Activated naive CD4-positive, alpha-beta T cell treated with anti-CD3 and anti-CD28 coated beads, Interleukin-2, amount 50 U/mL, for 24 hours (primary cell): ENCODE results near the gene GPT2.

ENCODE experiments used
- H3K27ac Mint-ChIP-seq: one replicate; pipeline ENCODE4 v1.8.0; 2021; ENCODE audit warnings: mild to moderate bottlenecking, mixed read lengths
- H3K27me3 Mint-ChIP-seq: one replicate; pipeline ENCODE4 v1.8.0; 2021; ENCODE audit warnings: mixed read lengths
- H3K36me3 Mint-ChIP-seq: one replicate; pipeline ENCODE4 v1.8.0; 2021; ENCODE audit warnings: mixed read lengths
- H3K4me1 Mint-ChIP-seq: one replicate; pipeline ENCODE4 v1.8.0; 2021; ENCODE audit warnings: mixed read lengths
- H3K4me3 Mint-ChIP-seq: one replicate; pipeline ENCODE4 v1.8.0; 2021; ENCODE audit warnings: mild to moderate bottlenecking, mixed read lengths
- H3K9me3 Mint-ChIP-seq: one replicate; pipeline ENCODE4 v1.8.0; 2021; ENCODE audit warnings: mixed read lengths

GPT2 gene

GRCh38 chr16:46885960-46886763 lies 2.0 kb downstream of the GPT2 start:
- Mint-ChIP-seq H3K27ac (no peak overlapping the region), H3K27me3 (peaks cover 2% of the 10 kb centered on the region), H3K4me3 (peak overlapping the region; percentile 85), H3K9me3 (no peaks in the 10 kb centered on the region), H3K4me1 (peaks cover 17% of the 10 kb centered on the region), H3K36me3 (no peaks in the 10 kb centered on the region)

GRCh38 chr16:46886764-46887523 lies 2.8 kb downstream of the GPT2 start:
- peaks cover 2% of the 10 kb centered on the region for H3K27me3 Mint-ChIP-seq

GRCh38 chr16:46887524-46887854 lies 3.3 kb downstream of the GPT2 start:
- no peak overlapping the region for H3K4me3 Mint-ChIP-seq
- H3K27me3 Mint-ChIP-seq: peaks cover 2% of the 10 kb centered on the region
- peaks cover 3% of the 10 kb centered on the region for H3K36me3 Mint-ChIP-seq
- H3K27ac Mint-ChIP-seq: no peak overlapping the region
- H3K9me3 Mint-ChIP-seq: no peaks in the 10 kb centered on the region
- H3K4me1 Mint-ChIP-seq: peaks cover 17% of the 10 kb centered on the region

More at GRCh38 chr16:46886764-46887523, 2.8 kb downstream of the GPT2 start:
- Mint-ChIP-seq H3K9me3 (no peaks in the 10 kb centered on the region), H3K36me3 (peaks cover 2% of the 10 kb centered on the region), H3K27ac (no peak overlapping the region), H3K4me3 (peak overlapping the region; percentile 19), H3K4me1 (peaks cover 17% of the 10 kb centered on the region)

- Mint-ChIP-seq H3K36me3 (peaks cover 3% of the 10 kb centered on the region), H3K27me3 (peaks cover 2% of the 10 kb centered on the region), H3K4me3 (no peak overlapping the region), H3K27ac (no peak overlapping the region), H3K9me3 (no peaks in the 10 kb centered on the region), H3K4me1 (peaks cover 9% of the 10 kb centered on the region)
Observed at GRCh38 chr16:46889245-46889941, 5.2 kb downstream of the GPT2 start.

GRCh38 chr16:46889942-46890300 lies 5.8 kb downstream of the GPT2 start:
- Mint-ChIP-seq H3K27ac (no peak overlapping the region), H3K4me1 (peaks cover 8% of the 10 kb centered on the region)

GRCh38 chr16:46891910-46892309 lies 7.7 kb downstream of the GPT2 start:
- Mint-ChIP-seq H3K9me3 (no peaks in the 10 kb centered on the region), H3K27me3 (peaks cover 2% of the 10 kb centered on the region), H3K4me3 (no peak overlapping the region), H3K4me1 (no peaks in the 10 kb centered on the region), H3K36me3 (peaks cover 3% of the 10 kb centered on the region), H3K27ac (no peak overlapping the region)

More at GRCh38 chr16:46889942-46890300, 5.8 kb downstream of the GPT2 start:
- Mint-ChIP-seq H3K9me3 (no peaks in the 10 kb centered on the region), H3K4me3 (no peak overlapping the region), H3K36me3 (peaks cover 3% of the 10 kb centered on the region), H3K27me3 (peaks cover 2% of the 10 kb centered on the region)

GRCh38 chr16:46894036-46894672 lies 10.0 kb downstream of the GPT2 start:
- H3K27me3 Mint-ChIP-seq: no peaks in the 10 kb centered on the region
- no peak overlapping the region for H3K4me3 Mint-ChIP-seq
- no peaks in the 10 kb centered on the region for H3K9me3 Mint-ChIP-seq
- H3K36me3 Mint-ChIP-seq: peaks cover 3% of the 10 kb centered on the region
- no peaks in the 10 kb centered on the region for H3K4me1 Mint-ChIP-seq
- H3K27ac Mint-ChIP-seq: no peak overlapping the region

- Mint-ChIP-seq H3K9me3 (no peaks in the 10 kb centered on the region), H3K36me3 (peaks cover 3% of the 10 kb centered on the region), H3K27me3 (no peaks in the 10 kb centered on the region), H3K27ac (no peak overlapping the region), H3K4me3 (no peak overlapping the region), H3K4me1 (no peaks in the 10 kb centered on the region)
Observed at GRCh38 chr16:46895399-46896313, 11.5 kb downstream of the GPT2 start.

GRCh38 chr16:46896314-46896968 lies 12.3 kb downstream of the GPT2 start:
- Mint-ChIP-seq H3K27ac (no peak overlapping the region), H3K4me1 (no peaks in the 10 kb centered on the region), H3K4me3 (no peak overlapping the region), H3K27me3 (no peaks in the 10 kb centered on the region), H3K36me3 (peaks cover 3% of the 10 kb centered on the region), H3K9me3 (no peaks in the 10 kb centered on the region)

GRCh38 chr16:46897471-46897870 lies 13.3 kb downstream of the GPT2 start:
- no peak overlapping the region for H3K27ac Mint-ChIP-seq
- H3K4me1 Mint-ChIP-seq: no peaks in the 10 kb centered on the region
- H3K27me3 Mint-ChIP-seq: no peaks in the 10 kb centered on the region
- no peaks in the 10 kb centered on the region for H3K9me3 Mint-ChIP-seq
- no peak overlapping the region for H3K4me3 Mint-ChIP-seq
- H3K36me3 Mint-ChIP-seq: no peaks in the 10 kb centered on the region

GRCh38 chr16:46898006-46898405 lies 13.8 kb downstream of the GPT2 start:
- Mint-ChIP-seq H3K4me3 (no peak overlapping the region), H3K9me3 (no peaks in the 10 kb centered on the region), H3K36me3 (no peaks in the 10 kb centered on the region), H3K27ac (no peak overlapping the region), H3K27me3 (no peaks in the 10 kb centered on the region), H3K4me1 (no peaks in the 10 kb centered on the region)

- Mint-ChIP-seq H3K4me3 (no peak overlapping the region), H3K36me3 (no peaks in the 10 kb centered on the region)
Observed at GRCh38 chr16:46899443-46900143, 15.4 kb downstream of the GPT2 start.

GRCh38 chr16:46900455-46901235 lies 16.5 kb downstream of the GPT2 start:
- no peaks in the 10 kb centered on the region for H3K36me3 Mint-ChIP-seq
- no peaks in the 10 kb centered on the region for H3K9me3 Mint-ChIP-seq
- no peak overlapping the region for H3K4me3 Mint-ChIP-seq
- no peaks in the 10 kb centered on the region for H3K4me1 Mint-ChIP-seq
- H3K27me3 Mint-ChIP-seq: no peaks in the 10 kb centered on the region
- H3K27ac Mint-ChIP-seq: no peak overlapping the region

More at GRCh38 chr16:46899443-46900143, 15.4 kb downstream of the GPT2 start:
- Mint-ChIP-seq H3K9me3 (no peaks in the 10 kb centered on the region), H3K4me1 (no peaks in the 10 kb centered on the region), H3K27ac (no peak overlapping the region), H3K27me3 (no peaks in the 10 kb centered on the region)
